ACHN (cell line): ENCODE results near the gene PIK3R1.

Source experiments
- DNase-seq: peaks from one replicate; pipeline ENCODE4 v3.0.0-alpha.2; 2015
- in situ Hi-C: cut with HindIII; loops from 2 replicates; pipeline ENCODE4 v1.10.0; 2017; ENCODE audit warnings: low sequenced_read_pairs, low pct_ligation_motif_present, low pct_unique_long_range_greater_than_20kb

Gene PIK3R1

GRCh38 chr5:68350176-68350575, 134.6 kb downstream of the PIK3R1 start:
- in situ Hi-C loops: no loop called here
- no peak for DNase-seq
